ENCODE data around the gene DBR1. TPM values are rescaled to one million over a fixed set of nuclear protein-coding genes. Genes with fewer than 3 reads are reported as not detected.

DBR1 gene
- total and polyA plus RNA-seq, 9 of the 15 experiments (the other 6 are each of a cell fraction or from before 2014, with no cell fraction given): 2.7 to 14.1 (median 10.9) TPM

DNA sequence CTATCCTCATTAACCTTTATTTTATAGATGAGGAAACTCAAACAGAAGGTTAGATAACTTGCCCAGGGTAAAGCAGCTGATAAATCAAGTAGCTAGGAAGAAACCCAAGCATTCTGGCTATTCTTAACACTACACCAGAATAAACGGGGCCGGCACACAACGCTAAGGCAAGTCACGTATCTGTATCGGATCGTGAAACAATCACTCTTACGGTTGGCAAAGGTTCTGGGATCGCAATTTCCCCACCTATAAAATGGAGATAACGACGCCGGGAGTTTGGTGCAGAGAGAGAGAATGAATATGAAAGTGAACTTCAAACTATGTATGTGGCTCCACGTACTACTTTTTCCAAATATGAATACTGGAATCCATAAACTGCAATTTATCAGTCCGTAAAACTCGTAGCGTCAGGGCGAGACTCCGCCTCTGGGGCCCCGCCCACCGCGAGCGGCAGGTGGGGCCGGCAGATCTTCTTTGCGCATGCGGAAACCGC is 12.1 kb upstream of the DBR1 start:
- intact Hi-C loops (cut with micrococcal nuclease) (loop anchor here (10.0 kb wide), 1 partner anchor 728 kb away; no protein-coding TSS in a partner anchor), in situ Hi-C loops (cut with MboI) (no loop called here)
- Histone ChIP-seq H4K20me1 (replicated peaks; ENCODE audit: control insufficient read depth, insufficient read depth, low read length) (no peaks in the 10 kb centered on the region; the same call in 1 of the 2 replicates), H3K9ac (ENCODE audit: insufficient read depth in 1 of 2, low read depth in 2 of 2, low read length in 2 of 2) (peak overlapping the region; percentile 92 to 95), H3K4me3 (peak overlapping the region; percentile 77), H3K27ac (ENCODE audit: extremely low read depth, low read depth, low read length) (peak overlapping the region; percentile 97), H3K36me3 (ENCODE audit: control insufficient read depth, insufficient read depth, low read length) (peaks cover 26% of the 10 kb centered on the region), H3K9me1 (ENCODE audit: control insufficient read depth, insufficient read depth, low read length) (no peaks in the 10 kb centered on the region), H3K27me3 (ENCODE audit: control insufficient read depth in 2 of 2, insufficient read depth in 2 of 2, low read length in 2 of 2) (no peaks in the 10 kb centered on the region), H3K9me3 (replicated peaks; ENCODE audit: control insufficient read depth, insufficient read depth, low read depth, low read length) (no peaks in the 10 kb centered on the region), H3K4me2 (ENCODE audit: insufficient read depth, low read length) (peak overlapping the region; percentile 92), H3K79me2 (ENCODE audit: control insufficient read depth, insufficient read depth, low read length) (peaks cover 47% of the 10 kb centered on the region), H2AFZ (ENCODE audit: low read depth, low read length) (peak overlapping the region; percentile 92), H3K4me1 (replicated peaks in 1 of 2; ENCODE audit: control insufficient read depth in 2 of 2, insufficient read depth in 2 of 2, low read length in 2 of 2) (peaks cover 0 to 14% of the 10 kb centered on the region in 2 experiments; a peak in 2 of 5 replicates)
- no TSS peak for BruUV-seq (replicated peaks)
- CTCF ChIA-PET (ENCODE audit: low intra/inter-chr PET ratio): no interaction called here
- peak; percentile 88 for ATAC-seq
- FAIRE-seq: no peak
- POLR2A ChIA-PET: interaction anchor here (0.6 to 2.5 kb wide), 3 partner anchors 10 to 61 kb away, joined by 3 to 14 read pairs (median 6); partner anchors contain the start of gene DBR1
- DNase-seq (ENCODE audit: extremely low read depth in 1 of 4, low spot score in 3 of 4): peak; percentile 88 to 96 (median 90)
- WGBS (ENCODE audit: insufficient coverage, low coverage, missing lambda C conversion rate): under 1% methylated on average over 16 of the region's 25 CpGs
- TF ChIP-seq ZNF24 (IDR thresholded peaks at IDR 0.05) (peak; percentile 76), HMGN3 (IDR thresholded peaks at IDR 0.05; ENCODE audit: borderline replicate concordance, extremely low read depth, insufficient read length, low read depth, low read length) (no peak), SLC30A9 (CRISPR knock-in tag; IDR thresholded peaks at IDR 0.05) (no peak), BRD9 (IDR thresholded peaks at IDR 0.05; ENCODE audit: low read depth, partially characterized antibody) (no peak), NRF1 (conservative IDR thresholded peaks at IDR 0.05 in 1 of 2, IDR thresholded peaks at IDR 0.05 in 1 of 2) (peak; percentile 89 to 91), SAP30 (IDR thresholded peaks at IDR 0.05; ENCODE audit: borderline replicate concordance, insufficient read depth, low read depth, low read length, poor library complexity, severe bottlenecking) (peak; percentile 21), ZC3H11A (IDR thresholded peaks at IDR 0.05; ENCODE audit: low read depth, low read length) (no peak), MAFF (IDR thresholded peaks at IDR 0.05; ENCODE audit: low read length) (no peak), LCOR (CRISPR knock-in tag; IDR thresholded peaks at IDR 0.05) (no peak), MEIS2 (IDR thresholded peaks at IDR 0.05; ENCODE audit: partially characterized antibody) (peak; percentile 58), ZNF239 (CRISPR knock-in tag; IDR thresholded peaks at IDR 0.05) (no peak)
- TF ChIP-seq, protein P1, sequence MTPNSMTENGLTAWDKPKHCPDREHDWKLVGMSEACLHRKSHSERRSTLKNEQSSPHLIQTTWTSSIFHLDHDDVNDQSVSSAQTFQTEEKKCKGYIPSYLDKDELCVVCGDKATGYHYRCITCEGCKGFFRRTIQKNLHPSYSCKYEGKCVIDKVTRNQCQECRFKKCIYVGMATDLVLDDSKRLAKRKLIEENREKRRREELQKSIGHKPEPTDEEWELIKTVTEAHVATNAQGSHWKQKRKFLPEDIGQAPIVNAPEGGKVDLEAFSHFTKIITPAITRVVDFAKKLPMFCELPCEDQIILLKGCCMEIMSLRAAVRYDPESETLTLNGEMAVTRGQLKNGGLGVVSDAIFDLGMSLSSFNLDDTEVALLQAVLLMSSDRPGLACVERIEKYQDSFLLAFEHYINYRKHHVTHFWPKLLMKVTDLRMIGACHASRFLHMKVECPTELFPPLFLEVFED (CRISPR knock-in tag; conservative IDR thresholded peaks at IDR 0.05): no peak
- TF ChIP-seq, protein P2, sequence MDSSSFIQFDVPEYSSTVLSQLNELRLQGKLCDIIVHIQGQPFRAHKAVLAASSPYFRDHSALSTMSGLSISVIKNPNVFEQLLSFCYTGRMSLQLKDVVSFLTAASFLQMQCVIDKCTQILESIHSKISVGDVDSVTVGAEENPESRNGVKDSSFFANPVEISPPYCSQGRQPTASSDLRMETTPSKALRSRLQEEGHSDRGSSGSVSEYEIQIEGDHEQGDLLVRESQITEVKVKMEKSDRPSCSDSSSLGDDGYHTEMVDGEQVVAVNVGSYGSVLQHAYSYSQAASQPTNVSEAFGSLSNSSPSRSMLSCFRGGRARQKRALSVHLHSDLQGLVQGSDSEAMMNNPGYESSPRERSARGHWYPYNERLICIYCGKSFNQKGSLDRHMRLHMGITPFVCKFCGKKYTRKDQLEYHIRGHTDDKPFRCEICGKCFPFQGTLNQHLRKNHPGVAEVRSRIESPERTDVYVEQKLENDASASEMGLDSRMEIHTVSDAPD (CRISPR knock-in tag; IDR thresholded peaks at IDR 0.05): no peak
- TF ChIP-seq, protein P3, sequence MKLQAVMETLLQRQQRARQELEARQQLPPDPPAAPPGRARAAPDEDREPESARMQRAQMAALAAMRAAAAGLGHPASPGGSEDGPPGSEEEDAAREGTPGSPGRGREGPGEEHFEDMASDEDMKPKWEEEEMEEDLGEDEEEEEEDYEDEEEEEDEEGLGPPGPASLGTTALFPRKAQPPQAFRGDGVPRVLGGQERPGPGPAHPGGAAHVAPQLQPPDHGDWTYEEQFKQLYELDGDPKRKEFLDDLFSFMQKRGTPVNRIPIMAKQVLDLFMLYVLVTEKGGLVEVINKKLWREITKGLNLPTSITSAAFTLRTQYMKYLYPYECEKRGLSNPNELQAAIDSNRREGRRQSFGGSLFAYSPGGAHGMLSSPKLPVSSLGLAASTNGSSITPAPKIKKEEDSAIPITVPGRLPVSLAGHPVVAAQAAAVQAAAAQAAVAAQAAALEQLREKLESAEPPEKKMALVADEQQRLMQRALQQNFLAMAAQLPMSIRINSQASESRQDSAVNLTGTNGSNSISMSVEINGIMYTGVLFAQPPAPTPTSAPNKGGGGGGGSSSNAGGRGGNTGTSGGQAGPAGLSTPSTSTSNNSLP (IDR thresholded peaks at IDR 0.05; ENCODE audit: borderline replicate concordance, low read depth, low read length): no peak
- TF ChIP-seq, protein P4, sequence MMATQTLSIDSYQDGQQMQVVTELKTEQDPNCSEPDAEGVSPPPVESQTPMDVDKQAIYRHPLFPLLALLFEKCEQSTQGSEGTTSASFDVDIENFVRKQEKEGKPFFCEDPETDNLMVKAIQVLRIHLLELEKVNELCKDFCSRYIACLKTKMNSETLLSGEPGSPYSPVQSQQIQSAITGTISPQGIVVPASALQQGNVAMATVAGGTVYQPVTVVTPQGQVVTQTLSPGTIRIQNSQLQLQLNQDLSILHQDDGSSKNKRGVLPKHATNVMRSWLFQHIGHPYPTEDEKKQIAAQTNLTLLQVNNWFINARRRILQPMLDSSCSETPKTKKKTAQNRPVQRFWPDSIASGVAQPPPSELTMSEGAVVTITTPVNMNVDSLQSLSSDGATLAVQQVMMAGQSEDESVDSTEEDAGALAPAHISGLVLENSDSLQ (IDR thresholded peaks at IDR 0.05): peak; percentile 43; the same call in 1 of the 2 replicates
- TF ChIP-seq, protein P5, sequence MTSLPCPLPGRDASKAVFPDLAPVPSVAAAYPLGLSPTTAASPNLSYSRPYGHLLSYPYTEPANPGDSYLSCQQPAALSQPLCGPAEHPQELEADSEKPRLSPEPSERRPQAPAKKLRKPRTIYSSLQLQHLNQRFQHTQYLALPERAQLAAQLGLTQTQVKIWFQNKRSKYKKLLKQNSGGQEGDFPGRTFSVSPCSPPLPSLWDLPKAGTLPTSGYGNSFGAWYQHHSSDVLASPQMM (CRISPR knock-in tag; IDR thresholded peaks at IDR 0.05): no peak

Data from K562 (cell line).